Liver (tissue), 9 donors: Measurements from ENCODE around the gene ZNF747. TPM values are rescaled to one million over a fixed set of nuclear protein-coding genes. Genes with fewer than 3 reads are reported as not detected.

ENCODE experiments used
- DNase-seq: peaks from one replicate; pipeline ENCODE4 v3.0.0-alpha.2; 2017; ENCODE audit warnings: low spot score
- H3K27ac ChIP-seq, 2 donors: one replicate each; pipeline ENCODE4 v1.7.0; 2013; ENCODE audit warnings: inconsistent platforms in 2 of 2, low read length in 2 of 2, control low read depth in 1 of 2, low read depth in 1 of 2, mild to moderate bottlenecking in 1 of 2
- H3K27me3 ChIP-seq, 4 donors: one replicate each; pipeline versions ENCODE4 v1.6.1 to v1.7.0; 2013; ENCODE audit warnings: low read length in 3 of 4, inconsistent platforms in 1 of 4, mild to moderate bottlenecking in 1 of 4, moderate library complexity in 1 of 4; ENCODE audit not compliant: control insufficient read depth in 4 of 4, insufficient read depth in 4 of 4
- H3K36me3 ChIP-seq, 4 donors: one replicate each; pipeline versions ENCODE4 v1.6.1 to v1.7.0; 2013; ENCODE audit warnings: low read length in 3 of 4, mild to moderate bottlenecking in 3 of 4, low read depth in 1 of 4, moderate library complexity in 1 of 4; ENCODE audit not compliant: control insufficient read depth in 4 of 4, insufficient read depth in 3 of 4
- H3K4me1 ChIP-seq, 4 donors: one replicate each; pipeline versions ENCODE4 v1.6.1 to v1.7.0; 2013; ENCODE audit warnings: low read length in 3 of 4, mild to moderate bottlenecking in 3 of 4, moderate library complexity in 1 of 4; ENCODE audit not compliant: control insufficient read depth in 4 of 4, insufficient read depth in 4 of 4
- H3K4me3 ChIP-seq, 3 donors: one replicate each; pipeline versions ENCODE4 v1.6.1 to v1.7.0; 2013; ENCODE audit warnings: low read length in 3 of 3, control low read depth in 1 of 3, low read depth in 1 of 3, mild to moderate bottlenecking in 1 of 3
- H3K9ac ChIP-seq, 2 donors: one replicate each; pipeline ENCODE4 v1.7.0; 2013; ENCODE audit warnings: low read length in 2 of 2, mild to moderate bottlenecking in 2 of 2, moderate library complexity in 2 of 2, control low read depth in 1 of 2, low read depth in 1 of 2
- H3K9me3 ChIP-seq, 4 donors: one replicate each; pipeline versions ENCODE4 v1.6.1 to v1.7.0; 2013; ENCODE audit warnings: low read length in 3 of 4; ENCODE audit not compliant: control insufficient read depth in 4 of 4
- ATF3 ChIP-seq: IDR thresholded peaks from 2 replicates; pipeline ENCODE4 v1.6.1; 2016; ENCODE audit warnings: antibody characterized with exemption
- CTCF ChIP-seq: fragments of 150-350 bp; IDR thresholded peaks from 2 replicates; pipeline ENCODE4 v1.5.1; 2017; ENCODE audit warnings: improper control_type of control experiment, low read depth, low read length; ENCODE audit not compliant: missing input control
- EGR1 ChIP-seq, 2 donors: IDR thresholded peaks; 2 replicates each; pipeline ENCODE4 v1.6.1; 2016 to 2018; ENCODE audit warnings: antibody characterized with exemption in 2 of 2, low read depth in 2 of 2
- FOXA1 ChIP-seq: IDR thresholded peaks from 2 replicates; pipeline ENCODE4 v1.6.1; 2016; ENCODE audit warnings: antibody characterized with exemption
- FOXA2 ChIP-seq: IDR thresholded peaks from 2 replicates; pipeline ENCODE4 v1.6.1; 2016; ENCODE audit warnings: antibody characterized with exemption
- GABPA ChIP-seq, 2 donors: IDR thresholded peaks in 1 of 2; conservative IDR thresholded peaks in 1 of 2; 2 replicates each; pipeline ENCODE4 v1.6.1; 2016; ENCODE audit warnings: antibody characterized with exemption in 2 of 2, mild to moderate bottlenecking in 1 of 2, moderate library complexity in 1 of 2
- HNF4A ChIP-seq, 2 donors: conservative IDR thresholded peaks; 2 replicates each; pipeline ENCODE4 v1.6.1; 2016; ENCODE audit warnings: antibody characterized with exemption in 2 of 2, mild to moderate bottlenecking in 2 of 2
- HNF4G ChIP-seq: IDR thresholded peaks from 2 replicates; pipeline ENCODE4 v1.6.1; 2016; ENCODE audit warnings: antibody characterized with exemption
- JUND ChIP-seq, 2 donors: IDR thresholded peaks; 2 replicates each; pipeline ENCODE4 v1.6.1; 2016; ENCODE audit warnings: antibody characterized with exemption in 2 of 2
- MAX ChIP-seq: IDR thresholded peaks from 2 replicates; pipeline ENCODE4 v1.6.1; 2016; ENCODE audit warnings: antibody characterized with exemption
- NR2F2 ChIP-seq: IDR thresholded peaks from 2 replicates; pipeline ENCODE4 v1.6.1; 2016; ENCODE audit warnings: antibody characterized with exemption
- REST ChIP-seq: IDR thresholded peaks from 2 replicates; pipeline ENCODE4 v1.6.1; 2016; ENCODE audit warnings: antibody characterized with exemption, mild to moderate bottlenecking
- RXRA ChIP-seq, 2 donors: IDR thresholded peaks; 2 replicates each; pipeline ENCODE4 v1.6.1; 2017 to 2018; ENCODE audit warnings: antibody characterized with exemption in 2 of 2, mild to moderate bottlenecking in 1 of 2
- SP1 ChIP-seq: IDR thresholded peaks from 2 replicates; pipeline ENCODE4 v1.6.1; 2018; ENCODE audit warnings: antibody characterized with exemption, mild to moderate bottlenecking
- TAF1 ChIP-seq: conservative IDR thresholded peaks from 2 replicates; pipeline ENCODE4 v1.6.1; 2016; ENCODE audit warnings: antibody characterized with exemption, mild to moderate bottlenecking
- YY1 ChIP-seq: IDR thresholded peaks from 2 replicates; pipeline ENCODE4 v1.6.1; 2016; ENCODE audit warnings: antibody characterized with exemption, mild to moderate bottlenecking
- ZBTB33 ChIP-seq: IDR thresholded peaks from 2 replicates; pipeline ENCODE4 v1.6.1; 2016; ENCODE audit warnings: antibody characterized with exemption
- WGBS: extraction: QIAGEN DNeasy Blood & Tissue Kit; methylation state at CpG from one replicate; pipeline ENCODE4 v1.1.7; 2013; 5-methylcytosine and 5-hydroxymethylcytosine counted together
- polyA plus RNA-seq, 2 donors: library from polyadenylated mRNA; stranded (reverse) in 1 of 2; unstranded in 1 of 2; fragments of 200-250 nt in 1 of 2; fragments of >200 nt in 1 of 2; fragmentation: Nextera tagmentation in 1 of 2; extraction: Ambion mirVana in 1 of 2; gene quantifications; one replicate each; pipeline versions ENCODE4 v1.2.1 to v1.2.3, GENCODE V29; 2013 to 2015
- total RNA-seq, 2 donors: library from RNA; depleted of rRNA; stranded (reverse); fragments of >200 nt; gene quantifications; one replicate each; pipeline ENCODE4 v1.2.3, GENCODE V29; 2014
- donor health status: healthy.
- donor health status: healthy.
- donor health status: healthy.
- donor health status: healthy.
- donor health status: healthy.

Gene ZNF747
- total and polyA plus RNA-seq, 4 donors: 3.8 to 10.5 (median 6.5) TPM

- Histone ChIP-seq H3K4me3 (no peak overlapping the region), H3K36me3 (peaks cover 0 to 1% (median 0%) of the 10 kb centered on the region in 4 donors), H3K4me1 (peaks cover 0 to 13% (median 7%) of the 10 kb centered on the region in 4 donors), H3K9me3 (no peaks in the 10 kb centered on the region), H3K27ac (no peak overlapping the region), H3K27me3 (no peaks in the 10 kb centered on the region), H3K9ac (no peak overlapping the region)
- TF ChIP-seq HNF4A (conservative IDR thresholded peaks at IDR 0.05) (no peak), RXRA (IDR thresholded peaks at IDR 0.05) (no peak), CTCF (no peak), NR2F2 (no peak), FOXA1 (no peak), ATF3 (no peak), MAX (no peak), JUND (IDR thresholded peaks at IDR 0.05) (no peak), TAF1 (no peak), ZBTB33 (no peak), YY1 (no peak), REST (no peak), HNF4G (no peak), GABPA (IDR thresholded peaks at IDR 0.05 in 1 of 2, conservative IDR thresholded peaks at IDR 0.05 in 1 of 2) (no peak), EGR1 (IDR thresholded peaks at IDR 0.05; ENCODE audit: low read depth in 2 of 2) (no peak), SP1 (no peak)
- no peak for DNase-seq
- WGBS: 74% methylated on average over 8 of the region's 8 CpGs
Measured at GRCh38 chr16:30565984-30566383, 31.3 kb upstream of the ZNF747 start.

- DNase-seq: no peak
- Histone ChIP-seq H3K9ac (no peak overlapping the region), H3K4me1 (peaks cover 0 to 11% (median 4%) of the 10 kb centered on the region in 4 donors), H3K36me3 (peaks cover 0 to 1% (median 0%) of the 10 kb centered on the region in 4 donors), H3K4me3 (no peak overlapping the region), H3K9me3 (no peaks in the 10 kb centered on the region), H3K27ac (no peak overlapping the region), H3K27me3 (no peaks in the 10 kb centered on the region)
- 74% methylated on average over 7 of the region's 7 CpGs for WGBS
- TF ChIP-seq NR2F2 (no peak), FOXA2 (no peak), RXRA (IDR thresholded peaks at IDR 0.05) (no peak), SP1 (no peak), EGR1 (IDR thresholded peaks at IDR 0.05; ENCODE audit: low read depth in 2 of 2) (no peak), MAX (no peak), ATF3 (no peak)
Measured at GRCh38 chr16:30565526-30565925, 30.9 kb upstream of the ZNF747 start.
